Activated CD4-positive, alpha-beta T cell treated with anti-CD3 and anti-CD28 coated beads, Interleukin-2, amount 50 U/mL, for 4 hours (primary cell): ENCODE measurements around the gene SNX5.

Source experiments
- DNase-seq, 2 experiments: peaks; one replicate each; pipeline ENCODE4 v3.0.0-alpha.2; 2020

Gene SNX5

DNA sequence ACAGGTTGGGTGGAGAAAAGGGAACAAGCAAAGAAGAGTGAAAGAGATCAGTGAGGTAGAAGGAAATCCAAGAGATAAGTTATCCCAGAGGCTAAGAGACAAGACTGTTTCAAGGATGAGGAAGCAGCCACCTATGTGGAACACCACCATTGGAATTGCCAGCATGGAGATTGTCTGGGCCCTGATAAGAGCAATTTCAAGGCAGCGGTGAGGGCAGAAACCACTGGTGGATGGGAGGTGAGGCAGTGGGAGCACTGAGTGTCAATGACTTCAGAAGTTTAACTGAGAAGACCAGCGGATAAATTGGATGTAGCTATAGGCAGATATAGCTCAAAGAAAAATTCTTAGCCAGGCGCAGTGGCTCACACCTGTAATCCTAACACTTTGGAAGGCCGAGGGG is 56.7 kb downstream of the SNX5 start:
- no peak for DNase-seq

DNA sequence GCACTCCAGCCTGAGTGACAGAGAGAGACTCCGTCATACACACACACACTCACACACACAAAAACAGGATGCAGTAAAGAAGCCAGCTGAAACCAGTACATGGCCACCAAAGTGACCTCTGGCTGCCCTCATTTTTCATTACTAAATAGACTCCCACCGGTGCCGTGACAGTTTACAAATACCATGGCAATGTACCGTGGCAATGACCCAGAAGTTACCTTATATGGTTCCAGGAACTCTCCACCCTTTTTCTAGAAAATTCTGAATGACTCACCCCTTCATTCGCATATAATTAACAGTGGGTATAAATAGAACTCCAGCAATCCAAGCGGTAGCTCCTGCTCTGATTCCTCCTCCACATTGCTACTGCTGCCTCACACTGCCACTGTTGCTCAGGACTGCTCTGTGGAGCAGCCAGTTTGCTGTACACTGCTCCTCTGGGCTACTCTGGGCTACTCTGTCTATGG is 57.7 kb downstream of the SNX5 start:
- no peak for DNase-seq

DNA sequence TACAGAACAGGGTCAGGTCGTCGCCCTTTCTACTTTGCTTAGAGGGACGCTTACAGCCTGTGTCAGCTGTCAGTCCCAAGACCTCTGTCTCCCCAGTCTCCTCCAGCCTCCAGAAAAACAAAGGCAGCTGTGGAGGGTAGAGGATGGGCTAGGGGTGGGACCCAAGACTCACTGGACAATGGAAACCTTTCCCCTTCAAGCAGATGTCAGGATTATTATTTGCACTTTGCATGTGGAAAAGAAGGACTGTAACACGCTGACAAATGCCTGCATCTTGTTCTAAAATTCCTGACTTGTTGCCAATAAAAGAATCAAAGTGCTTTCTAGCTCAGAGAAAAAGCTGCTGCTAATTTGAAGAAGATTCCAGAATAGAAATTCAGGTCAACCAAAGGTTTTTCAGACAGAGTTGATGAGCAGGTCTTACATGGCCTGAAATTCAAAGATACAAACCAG is 58.7 kb downstream of the SNX5 start:
- DNase-seq = no peak

DNA sequence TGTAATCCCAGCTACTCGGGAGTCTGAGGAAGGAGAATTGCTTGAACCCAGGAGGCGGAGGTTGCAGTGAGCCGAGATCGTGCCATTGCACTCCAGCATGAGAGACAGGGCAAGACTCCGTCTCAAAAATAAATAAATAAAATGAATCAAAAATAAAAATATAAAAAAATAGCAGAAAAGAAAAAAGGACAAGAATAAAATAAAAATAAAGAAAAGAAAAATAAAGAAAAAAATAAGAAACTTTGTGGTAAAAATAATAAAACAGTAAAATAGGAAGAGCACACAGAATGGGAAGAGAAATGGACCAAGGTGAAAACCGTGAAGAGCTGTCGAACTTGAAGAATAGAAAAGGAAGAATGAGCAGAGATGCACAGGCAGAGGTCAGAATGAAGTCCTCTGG is 63.0 kb downstream of the SNX5 start:
- DNase-seq = no peak

DNA sequence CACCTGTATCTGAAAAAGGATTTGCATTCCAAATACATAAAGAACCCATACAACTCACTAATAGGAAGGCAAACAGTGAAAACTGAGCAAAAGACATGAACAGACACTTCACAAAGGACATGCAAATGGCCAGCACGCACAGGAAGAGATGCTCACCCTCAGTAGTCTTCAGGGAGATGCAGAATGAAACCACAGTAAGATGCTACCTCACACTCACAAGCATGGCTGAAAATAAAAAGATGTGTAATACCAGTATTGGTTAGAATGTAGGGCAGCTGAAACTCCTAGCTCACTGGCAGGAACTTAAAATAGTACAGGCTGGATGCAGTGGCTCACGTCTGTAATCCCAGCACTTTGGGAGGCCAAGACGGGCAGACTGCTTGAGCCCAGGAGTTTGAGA is 64.6 kb downstream of the SNX5 start:
- DNase-seq = no peak

DNA sequence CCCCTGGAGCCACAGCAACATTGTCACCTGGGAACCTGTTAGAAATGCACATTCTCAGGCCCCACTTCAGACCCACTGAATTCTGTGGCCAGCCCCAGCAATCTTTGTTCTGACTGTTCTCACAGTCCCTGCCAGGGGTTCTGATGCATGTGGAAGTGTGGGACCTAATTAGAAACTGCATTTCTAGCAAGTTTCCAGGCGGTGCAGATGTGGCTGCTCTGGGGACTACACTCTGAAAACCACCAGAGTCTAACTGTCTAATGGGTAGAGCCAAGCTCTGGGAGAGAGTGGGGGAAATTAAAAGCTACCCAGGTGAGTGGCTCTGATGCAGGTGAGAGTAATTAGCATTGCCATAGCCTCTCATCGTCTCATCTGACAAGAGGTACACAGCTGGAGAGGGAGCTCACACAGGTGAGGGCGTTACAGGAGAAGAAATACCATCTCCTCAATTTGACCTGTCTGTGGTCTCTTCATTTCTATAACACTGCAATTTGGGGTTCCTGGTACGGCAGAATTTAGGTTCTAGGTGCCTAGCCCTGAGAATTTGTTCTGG is 66.0 kb downstream of the SNX5 start:
- no peak for DNase-seq

DNA sequence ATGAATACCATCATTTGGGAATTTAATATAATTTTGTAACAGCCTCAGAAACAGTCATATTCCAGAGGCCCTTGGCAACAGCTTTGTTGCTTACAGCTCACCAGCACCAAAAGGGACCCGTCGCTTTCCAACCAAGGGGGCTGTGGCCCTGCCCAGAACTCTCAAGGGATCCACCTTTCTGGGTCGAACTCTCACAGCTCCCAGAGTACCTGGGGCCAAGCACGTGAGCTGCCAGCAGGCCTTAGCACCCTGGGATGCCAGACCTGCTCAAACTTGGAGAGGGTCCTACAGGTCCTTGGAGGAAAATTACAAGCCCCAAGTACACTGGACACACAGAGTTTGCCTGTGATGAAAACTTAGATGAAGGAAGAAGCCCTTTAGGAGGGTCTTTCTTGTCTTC is 66.6 kb downstream of the SNX5 start:
- DNase-seq = no peak

DNA sequence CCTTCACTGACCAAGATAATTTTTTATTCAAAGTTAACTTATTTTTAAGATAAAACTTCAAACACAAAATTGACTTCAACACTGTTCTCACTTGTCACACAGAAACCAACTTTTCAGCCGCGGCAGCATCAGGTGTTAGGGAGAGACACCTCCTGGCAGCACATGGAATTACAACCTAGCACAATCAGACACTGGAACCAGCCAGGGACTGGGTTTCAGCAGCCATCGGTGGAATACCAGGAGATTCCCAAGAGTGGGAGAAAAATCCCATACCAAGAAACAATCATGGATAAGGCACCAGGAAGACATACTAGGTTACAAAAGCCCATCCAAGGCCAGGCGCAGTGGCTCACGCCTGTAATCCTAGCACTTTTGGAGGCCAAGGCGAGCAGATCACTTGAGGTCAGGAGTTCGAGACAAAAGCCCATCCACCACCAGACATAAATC is 70.0 kb downstream of the SNX5 start:
- DNase-seq = peak; percentile 56

DNA sequence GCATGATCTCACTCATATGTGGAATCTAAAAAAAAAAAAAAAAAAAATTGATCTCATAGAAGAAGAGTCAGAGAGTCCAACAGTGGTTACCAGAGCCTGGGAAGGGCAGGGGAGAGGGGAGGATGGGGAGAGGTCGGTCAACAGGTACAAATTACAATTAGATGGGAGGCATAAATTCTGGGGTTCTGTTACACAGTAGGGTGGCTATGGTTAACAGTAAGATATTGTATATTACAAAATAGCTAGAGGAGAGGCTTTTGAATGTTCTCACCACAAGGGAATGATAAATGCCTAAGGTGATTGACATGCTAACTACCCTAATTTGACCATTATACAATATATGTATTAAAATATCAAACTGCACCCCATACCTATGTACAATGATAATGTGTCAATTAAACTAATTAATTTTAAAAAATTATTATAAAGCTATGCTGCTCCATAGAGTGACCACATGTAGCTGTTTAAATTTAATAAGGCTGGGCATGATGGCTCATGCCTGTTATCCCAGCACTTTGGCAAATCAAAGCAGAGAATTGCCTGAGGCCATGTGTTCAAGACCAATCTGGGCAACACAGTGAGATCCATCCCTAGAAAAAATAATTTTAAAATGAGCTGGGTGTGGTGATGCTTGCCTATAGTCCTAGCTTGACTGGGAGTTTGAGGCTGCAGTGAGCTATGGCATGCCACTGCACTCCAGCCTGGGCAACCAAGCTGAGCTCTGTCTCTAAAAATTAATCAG is 70.9 kb downstream of the SNX5 start:
- DNase-seq = no peak

DNA sequence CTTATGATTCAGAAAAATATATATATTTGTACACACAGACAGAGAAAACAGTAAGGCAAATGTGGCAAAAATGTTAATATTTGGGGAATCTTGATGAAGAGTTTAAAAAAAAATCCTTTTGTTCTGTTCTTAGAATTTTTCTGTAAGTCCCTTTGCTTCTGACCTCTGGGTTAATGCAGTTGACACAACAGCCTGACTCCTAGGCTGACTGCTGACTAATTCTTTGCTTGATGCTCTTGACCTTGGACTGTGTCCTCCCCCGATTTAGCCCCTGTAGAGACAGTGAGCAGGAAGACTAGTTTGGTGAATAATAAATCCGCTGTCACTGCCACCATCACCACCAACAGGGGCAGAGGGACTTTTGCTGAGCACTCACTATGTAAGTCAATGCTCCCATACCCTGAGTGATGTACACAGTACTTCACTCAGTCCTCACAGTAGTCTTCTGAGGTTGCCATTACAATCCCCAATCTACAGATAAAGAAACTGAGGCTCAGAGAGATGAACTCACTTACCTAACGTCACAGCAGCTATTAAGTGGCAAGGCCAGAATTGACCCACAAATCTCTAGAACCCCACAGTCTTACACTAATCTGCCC is 71.7 kb downstream of the SNX5 start:
- no peak for DNase-seq

DNA sequence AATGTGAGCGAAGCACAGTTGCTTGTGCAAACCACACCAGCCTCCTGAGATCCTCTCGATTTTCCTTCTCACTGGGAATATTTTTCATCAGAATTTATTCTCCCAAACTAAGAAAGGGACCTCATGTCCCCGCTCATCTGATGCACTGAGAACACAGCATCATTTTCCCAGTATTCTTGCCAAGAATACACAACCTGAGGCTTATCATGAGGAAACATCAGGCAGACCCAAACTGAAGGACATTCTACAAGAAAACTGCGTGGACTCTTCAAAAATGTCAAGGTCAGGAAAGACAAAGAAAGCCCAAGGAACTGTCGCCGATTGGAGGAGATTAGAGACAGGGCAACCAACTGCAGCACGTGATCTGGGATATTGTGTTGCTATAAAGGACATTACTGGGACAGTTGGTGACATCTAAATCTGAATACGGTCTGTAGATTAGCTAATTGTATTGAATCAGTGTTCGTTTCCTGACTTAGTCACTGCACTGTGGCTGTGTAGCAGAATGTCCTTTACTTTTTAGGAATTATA is 72.3 kb downstream of the SNX5 start:
- no peak for DNase-seq

DNA sequence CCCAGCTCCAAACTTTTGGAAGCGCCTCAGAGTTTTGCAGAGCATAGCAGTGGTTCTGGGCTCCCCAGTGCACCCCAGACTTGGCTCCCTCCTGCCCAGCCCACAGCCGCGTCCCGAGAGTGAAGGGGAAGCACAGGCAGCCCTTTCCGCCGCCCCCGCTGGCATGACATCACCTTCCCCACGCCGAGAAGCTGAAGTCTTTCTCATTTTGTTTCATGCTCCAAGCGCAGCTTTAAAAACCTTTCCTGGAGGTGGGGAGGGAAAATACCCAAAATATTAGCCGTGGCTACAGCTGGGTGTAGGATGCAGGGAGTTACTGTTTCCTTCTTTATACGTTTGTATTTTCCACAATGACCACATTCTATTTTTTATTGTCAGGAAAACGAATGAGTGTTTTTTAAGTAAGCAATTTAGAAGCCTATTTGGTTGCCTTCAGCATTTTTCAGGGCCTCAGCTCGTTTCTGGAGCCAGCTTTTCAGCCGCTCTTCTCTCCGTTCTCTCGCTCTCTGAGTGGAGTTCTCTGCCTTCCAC is 72.9 kb downstream of the SNX5 start:
- peak; percentile 25 to 43 for DNase-seq

DNA sequence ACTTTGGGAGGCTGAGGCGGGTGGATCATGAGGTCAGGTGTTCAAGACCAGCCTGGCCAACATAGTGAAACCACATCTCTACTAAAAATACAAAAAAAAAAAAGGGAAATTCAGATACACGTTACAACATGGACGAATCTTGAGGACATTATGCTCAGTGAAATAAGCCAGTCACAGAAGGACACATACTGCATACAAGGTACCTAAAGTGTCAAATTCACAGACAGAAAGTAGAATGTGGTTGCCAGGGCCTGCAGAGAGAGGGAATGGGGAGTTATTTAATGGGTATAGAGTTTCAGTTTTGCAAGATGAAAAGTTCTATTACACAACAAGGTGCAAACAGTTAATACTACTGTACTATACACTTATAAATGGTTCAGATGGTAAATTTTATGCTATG is 75.1 kb downstream of the SNX5 start:
- no peak for DNase-seq

DNA sequence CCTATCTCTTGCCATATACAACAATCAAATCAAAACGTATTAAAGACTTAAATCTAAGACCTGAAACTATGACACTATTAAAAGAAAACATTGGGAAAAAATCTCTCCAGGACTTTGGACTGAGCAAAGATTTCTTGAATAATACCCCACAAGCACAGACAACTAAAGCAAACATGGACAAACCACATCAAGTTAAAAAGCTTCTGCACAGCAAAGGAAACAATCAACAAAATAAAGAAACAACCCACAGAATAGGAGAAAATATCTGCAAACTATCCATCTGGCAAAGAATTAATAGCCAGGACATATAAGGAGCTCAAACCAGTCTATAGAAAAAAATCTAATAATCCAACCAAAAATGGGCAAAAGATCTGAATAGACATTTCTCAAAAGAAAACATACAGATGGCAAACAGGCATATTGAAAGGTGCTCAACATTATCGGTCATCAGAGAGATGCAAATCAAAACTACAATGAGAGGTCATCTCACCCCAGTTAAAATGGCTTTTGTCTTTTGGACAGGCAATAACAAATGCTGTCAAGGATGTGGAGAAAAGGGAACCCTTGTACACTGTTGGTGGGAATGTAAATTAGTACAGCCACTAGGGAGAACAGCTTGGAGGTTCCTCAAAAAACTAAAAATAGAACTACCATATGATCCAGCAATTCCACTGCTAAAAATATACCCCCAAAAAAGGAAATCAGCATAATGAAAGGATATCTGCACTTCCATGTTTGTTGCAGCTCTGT is 76.2 kb downstream of the SNX5 start:
- no peak for DNase-seq
